Memory B cell (primary cell): ENCODE measurements around the gene FAM3C.
A peak's percentile ranks its signal among the peaks of the same experiment; 100 is the strongest.

Experiments
- ATAC-seq: fragments of 150-1000 bp; cut with Tn5 transposase; 2 replicates; pipeline ENCODE4 v1.10.0; 2021; ENCODE audit warnings: low read depth, mild to moderate bottlenecking, moderate library complexity
- DNase-seq, 2 donors: peaks; one replicate each; pipeline ENCODE4 v3.0.0; 2022; ENCODE audit warnings: low spot score in 2 of 2
- H3K27ac Mint-ChIP-seq: one replicate; pipeline ENCODE4 v1.8.0; 2022; ENCODE audit warnings: mild to moderate bottlenecking, moderate library complexity, mixed read lengths
- H3K27me3 Mint-ChIP-seq: one replicate; pipeline ENCODE4 v1.8.0; 2022; ENCODE audit warnings: mixed read lengths
- H3K36me3 Mint-ChIP-seq: one replicate; pipeline ENCODE4 v1.8.0; 2022; ENCODE audit warnings: mild to moderate bottlenecking, mixed read lengths
- H3K4me1 Mint-ChIP-seq: one replicate; pipeline ENCODE4 v1.8.0; 2022; ENCODE audit warnings: mixed read lengths
- H3K4me3 Mint-ChIP-seq: one replicate; pipeline ENCODE4 v1.8.0; 2022; ENCODE audit warnings: mild to moderate bottlenecking, moderate library complexity, mixed read lengths
- H3K9me3 Mint-ChIP-seq: one replicate; pipeline ENCODE4 v1.8.0; 2022; ENCODE audit warnings: mixed read lengths

Gene FAM3C

GRCh38 chr7:121343302-121343701 lies 52.8 kb downstream of the FAM3C start:
- ATAC-seq, result no peak
- no peak overlapping the region for H3K4me3 Mint-ChIP-seq
- no peaks in the 10 kb centered on the region for H3K27me3 Mint-ChIP-seq
- H3K27ac Mint-ChIP-seq, result no peak overlapping the region
- no peak for DNase-seq
- H3K9me3 Mint-ChIP-seq, result no peaks in the 10 kb centered on the region
- peaks cover 18% of the 10 kb centered on the region for H3K4me1 Mint-ChIP-seq
- peaks cover 32% of the 10 kb centered on the region for H3K36me3 Mint-ChIP-seq

- no peak for DNase-seq
- Mint-ChIP-seq H3K4me1 (peaks cover 18% of the 10 kb centered on the region), H3K27me3 (no peaks in the 10 kb centered on the region), H3K27ac (peak overlapping the region; percentile 84), H3K9me3 (no peaks in the 10 kb centered on the region), H3K36me3 (peaks cover 34% of the 10 kb centered on the region), H3K4me3 (no peak overlapping the region)
- no peak for ATAC-seq
These were observed 53.5 kb downstream of the FAM3C start for GRCh38 chr7:121342631-121343030.

- DNase-seq (no peak), ATAC-seq (no peak)
- H3K4me3 Mint-ChIP-seq, result no peak overlapping the region
- peak overlapping the region; percentile 84 for H3K27ac Mint-ChIP-seq
- H3K27me3 Mint-ChIP-seq, result no peaks in the 10 kb centered on the region
- peaks cover 28% of the 10 kb centered on the region for H3K36me3 Mint-ChIP-seq
- peaks cover 18% of the 10 kb centered on the region for H3K4me1 Mint-ChIP-seq
- H3K9me3 Mint-ChIP-seq, result no peaks in the 10 kb centered on the region
These were observed 54.2 kb downstream of the FAM3C start for GRCh38 chr7:121341933-121342332.

GRCh38 chr7:121339082-121339481 lies 57.0 kb downstream of the FAM3C start:
- peaks cover 22% of the 10 kb centered on the region for H3K36me3 Mint-ChIP-seq
- no peaks in the 10 kb centered on the region for H3K9me3 Mint-ChIP-seq
- H3K4me3 Mint-ChIP-seq, result no peak overlapping the region
- peaks cover 23% of the 10 kb centered on the region for H3K4me1 Mint-ChIP-seq
- no peak for DNase-seq
- ATAC-seq, result no peak
- no peaks in the 10 kb centered on the region for H3K27me3 Mint-ChIP-seq
- H3K27ac Mint-ChIP-seq, result peak overlapping the region; percentile 81

GRCh38 chr7:121337398-121337797 lies 58.7 kb downstream of the FAM3C start:
- Mint-ChIP-seq H3K27ac (peak overlapping the region; percentile 81), H3K4me1 (peaks cover 20% of the 10 kb centered on the region), H3K4me3 (no peak overlapping the region), H3K9me3 (no peaks in the 10 kb centered on the region), H3K27me3 (no peaks in the 10 kb centered on the region), H3K36me3 (peaks cover 18% of the 10 kb centered on the region)
- DNase-seq (no peak), ATAC-seq (peak; percentile 71)

GRCh38 chr7:121336579-121336978 lies 59.5 kb downstream of the FAM3C start:
- Mint-ChIP-seq H3K9me3 (no peaks in the 10 kb centered on the region), H3K27me3 (no peaks in the 10 kb centered on the region), H3K27ac (peak overlapping the region; percentile 20), H3K4me1 (peaks cover 15% of the 10 kb centered on the region), H3K4me3 (no peak overlapping the region), H3K36me3 (peaks cover 11% of the 10 kb centered on the region)
- DNase-seq, result no peak
- ATAC-seq, result no peak

GRCh38 chr7:121334875-121335648 lies 61.0 kb downstream of the FAM3C start:
- H3K27ac Mint-ChIP-seq, result peak overlapping the region; percentile 53
- ATAC-seq (no peak), DNase-seq (no peak)
- H3K9me3 Mint-ChIP-seq, result no peaks in the 10 kb centered on the region
- no peak overlapping the region for H3K4me3 Mint-ChIP-seq
- peaks cover 20% of the 10 kb centered on the region for H3K4me1 Mint-ChIP-seq
- no peaks in the 10 kb centered on the region for H3K27me3 Mint-ChIP-seq
- peaks cover 11% of the 10 kb centered on the region for H3K36me3 Mint-ChIP-seq

- Mint-ChIP-seq H3K27me3 (no peaks in the 10 kb centered on the region), H3K4me3 (no peak overlapping the region), H3K27ac (no peak overlapping the region), H3K36me3 (peaks cover 9% of the 10 kb centered on the region), H3K9me3 (no peaks in the 10 kb centered on the region), H3K4me1 (peaks cover 18% of the 10 kb centered on the region)
- ATAC-seq, result no peak
- no peak for DNase-seq
These were observed 61.7 kb downstream of the FAM3C start for GRCh38 chr7:121334376-121334775.

GRCh38 chr7:121331574-121331973 lies 64.5 kb downstream of the FAM3C start:
- peaks cover 2% of the 10 kb centered on the region for H3K27me3 Mint-ChIP-seq
- DNase-seq (no peak), ATAC-seq (no peak)
- H3K36me3 Mint-ChIP-seq, result peaks cover 14% of the 10 kb centered on the region
- H3K4me3 Mint-ChIP-seq, result peak overlapping the region; percentile 63
- H3K9me3 Mint-ChIP-seq, result no peaks in the 10 kb centered on the region
- H3K4me1 Mint-ChIP-seq, result peaks cover 34% of the 10 kb centered on the region
- peak overlapping the region; percentile 57 for H3K27ac Mint-ChIP-seq

GRCh38 chr7:121331048-121331447 lies 65.1 kb downstream of the FAM3C start:
- DNase-seq (no peak), ATAC-seq (no peak)
- peaks cover 2% of the 10 kb centered on the region for H3K27me3 Mint-ChIP-seq
- peak overlapping the region; percentile 17 for H3K4me3 Mint-ChIP-seq
- H3K4me1 Mint-ChIP-seq, result peaks cover 33% of the 10 kb centered on the region
- no peak overlapping the region for H3K27ac Mint-ChIP-seq
- H3K36me3 Mint-ChIP-seq, result peaks cover 18% of the 10 kb centered on the region
- H3K9me3 Mint-ChIP-seq, result no peaks in the 10 kb centered on the region

- Mint-ChIP-seq H3K36me3 (peaks cover 19% of the 10 kb centered on the region), H3K4me1 (peaks cover 31% of the 10 kb centered on the region), H3K9me3 (no peaks in the 10 kb centered on the region), H3K4me3 (peak overlapping the region; percentile 97), H3K27me3 (peaks cover 2% of the 10 kb centered on the region), H3K27ac (peak overlapping the region; percentile 85)
- DNase-seq, result peak in 1 of 2 donors; percentile 18
- peak; percentile 56 for ATAC-seq
These were observed 65.9 kb downstream of the FAM3C start for GRCh38 chr7:121330053-121330833.

GRCh38 chr7:121329191-121330052 lies 66.7 kb downstream of the FAM3C start:
- peak overlapping the region; percentile 85 for H3K27ac Mint-ChIP-seq
- H3K36me3 Mint-ChIP-seq, result peaks cover 20% of the 10 kb centered on the region
- H3K9me3 Mint-ChIP-seq, result no peaks in the 10 kb centered on the region
- H3K27me3 Mint-ChIP-seq, result peaks cover 2% of the 10 kb centered on the region
- peak; percentile 62 for ATAC-seq
- H3K4me3 Mint-ChIP-seq, result peak overlapping the region; percentile 97
- DNase-seq, result peak; percentile 23 to 52
- H3K4me1 Mint-ChIP-seq, result peaks cover 33% of the 10 kb centered on the region

GRCh38 chr7:121328508-121329190 lies 67.5 kb downstream of the FAM3C start, which contains the start of gene WNT16:
Gene WNT16, plus strand, starts transcription at chr7:121329000. Its CDS starts 293 bp downstream, at chr7:121329293.
- H3K27ac Mint-ChIP-seq, result peak within 1 kb of the TSS; percentile 85
- H3K36me3 Mint-ChIP-seq, result peaks cover 24% of the 10 kb centered on the region
- peaks cover 33% of the 10 kb centered on the region for H3K4me1 Mint-ChIP-seq
- H3K4me3 Mint-ChIP-seq, result peak within 1 kb of the TSS; percentile 97
- H3K27me3 Mint-ChIP-seq, result peaks cover 2% of the 10 kb centered on the region
- ATAC-seq (peak; percentile 52), DNase-seq (peak; percentile 8 to 33)
- H3K9me3 Mint-ChIP-seq, result no peaks in the 10 kb centered on the region
